Measurements from ENCODE around the gene SAT2.

Gene SAT2

DNA sequence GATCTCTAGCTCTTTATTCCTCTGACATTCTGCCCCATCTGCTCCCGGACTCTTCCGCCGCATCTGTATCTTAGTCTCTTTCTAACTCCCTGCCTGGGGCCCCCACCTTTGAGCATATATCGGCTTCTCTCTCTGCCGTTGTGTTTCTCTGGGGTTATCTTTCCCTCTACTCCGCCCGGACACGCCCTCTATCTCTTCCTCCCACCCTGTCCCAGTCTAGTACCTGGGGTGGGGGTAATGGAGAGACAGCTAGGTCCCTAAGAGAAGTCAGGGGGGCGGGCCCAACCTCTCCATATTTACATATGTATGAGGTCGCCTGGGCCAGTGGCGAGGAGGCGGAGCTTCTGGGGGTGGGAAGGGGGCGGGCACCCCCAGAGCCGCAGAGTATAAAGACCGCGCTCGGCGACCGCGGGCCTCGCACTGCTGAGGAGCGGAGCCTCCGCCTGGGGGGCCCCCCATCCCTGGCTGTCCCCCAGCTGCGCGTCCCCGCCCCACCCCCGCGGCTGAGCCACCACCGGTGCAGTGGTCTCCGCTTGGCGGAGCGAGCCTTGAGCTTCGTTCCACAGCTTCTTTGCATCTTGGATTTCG is 23.0 kb upstream of the SAT2 start, which contains the start of gene ATP1B2:
TSS of gene ATP1B2 (plus strand) at position 418 of the 588 bp plus-strand sequence. CDS start 593 bp downstream, outside the sequence.
- WGBS (ENCODE audit: extremely low coverage, insufficient coverage, insufficient read length) = no CpG with 5 or more reads among the region's 34 CpGs
- no peak within 1 kb of the TSS for H2BK120ac ChIP-seq (ENCODE audit: insufficient read depth, low read length, poor library complexity)
- no peak within 1 kb of the TSS for H3K23ac ChIP-seq (ENCODE audit: low read length)

DNA sequence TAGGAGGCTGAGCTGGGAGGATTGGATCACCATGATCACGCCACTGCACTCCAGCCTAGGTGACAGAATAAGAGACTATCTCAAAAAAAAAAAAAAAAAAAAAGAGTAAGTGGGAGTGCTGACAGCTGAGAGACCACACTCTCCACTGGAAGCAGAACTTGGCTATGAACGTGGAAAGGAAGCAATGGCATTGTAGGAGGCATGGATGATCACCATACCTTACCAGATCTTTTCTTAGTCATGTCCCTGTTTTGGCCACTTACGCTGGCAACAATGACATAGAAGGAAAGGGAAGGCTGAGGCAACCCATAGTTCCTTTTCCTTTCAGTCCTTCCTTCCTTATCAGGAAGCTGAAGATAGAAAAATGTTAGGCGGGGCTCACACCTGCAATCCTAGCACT is 19.4 kb upstream of the SAT2 start:
- H3K4me3 ChIP-seq (ENCODE audit: low read depth, low read length) = no peak overlapping the region

More for the DNA sequence above, 23.0 kb upstream of the SAT2 start, which contains the start of gene ATP1B2:
- H3K4me1 ChIP-seq (ENCODE audit: control insufficient read depth in 1 of 2, insufficient read depth in 2 of 2, low read length in 2 of 2) = peaks cover 7 to 8% of the 10 kb centered on the region in 2 experiments
- peak in 1 of 2 donors; percentile 30 for DNase-seq
- no peak within 1 kb of the TSS for H4K91ac ChIP-seq (ENCODE audit: low read depth, low read length)
- H2AFZ ChIP-seq (ENCODE audit: insufficient read depth, low read length, poor library complexity) = peak within 1 kb of the TSS; percentile 35
- H3K9me3 ChIP-seq (ENCODE audit: insufficient read depth, low read depth, low read length) = peaks cover 16% of the 10 kb centered on the region
- no peak within 1 kb of the TSS for H3K18ac ChIP-seq (ENCODE audit: low read length)
- H2AK5ac ChIP-seq (ENCODE audit: low read length) = no peak within 1 kb of the TSS
- H4K8ac ChIP-seq (ENCODE audit: low read depth, low read length) = no peak within 1 kb of the TSS
- peak within 1 kb of the TSS; percentile 23 for H3K4me3 ChIP-seq (ENCODE audit: low read depth, low read length)
- no peak within 1 kb of the TSS for H3K9ac ChIP-seq (ENCODE audit: low read length)
- no peak within 1 kb of the TSS for H3K14ac ChIP-seq (ENCODE audit: low read length)
- H2BK5ac ChIP-seq (ENCODE audit: low read depth, low read length, poor library complexity) = no peak within 1 kb of the TSS
- H2BK12ac ChIP-seq (ENCODE audit: low read length) = no peak within 1 kb of the TSS
- no peaks in the 10 kb centered on the region for H3K79me1 ChIP-seq (ENCODE audit: low read length)
- no peak within 1 kb of the TSS for H3K27ac ChIP-seq (ENCODE audit: low read depth, low read length)
- no peaks in the 10 kb centered on the region for H3K79me2 ChIP-seq (ENCODE audit: control insufficient read depth, insufficient read depth, low read length, poor library complexity)
- no peak within 1 kb of the TSS for H3K4ac ChIP-seq (ENCODE audit: low read depth, low read length)
- H3K4me2 ChIP-seq (ENCODE audit: low read length) = peak within 1 kb of the TSS; percentile 72
- H3K36me3 ChIP-seq (ENCODE audit: control insufficient read depth in 1 of 2, insufficient read depth in 2 of 2, low read length in 2 of 2) = peaks cover 0 to 2% of the 10 kb centered on the region in 2 experiments
- no peak within 1 kb of the TSS for H4K12ac ChIP-seq (ENCODE audit: low read depth, low read length)
- H3K27me3 ChIP-seq (ENCODE audit: insufficient read depth, low read length) = peaks cover 29% of the 10 kb centered on the region

GRCh38 chr17:7646457-7646856 is 18.8 kb upstream of the SAT2 start:
- Histone ChIP-seq H2AFZ (ENCODE audit: insufficient read depth, low read length, poor library complexity) (no peak overlapping the region), H3K36me3 (ENCODE audit: control insufficient read depth in 1 of 2, insufficient read depth in 2 of 2, low read length in 2 of 2) (no peaks in the 10 kb centered on the region), H3K18ac (ENCODE audit: low read length) (no peak overlapping the region), H4K12ac (ENCODE audit: low read depth, low read length) (no peak overlapping the region), H3K4me1 (ENCODE audit: control insufficient read depth in 1 of 2, insufficient read depth in 2 of 2, low read length in 2 of 2) (peaks cover 5 to 6% of the 10 kb centered on the region in 2 experiments), H4K91ac (ENCODE audit: low read depth, low read length) (no peak overlapping the region), H3K4me3 (ENCODE audit: low read depth, low read length) (no peak overlapping the region), H3K14ac (ENCODE audit: low read length) (no peak overlapping the region), H3K4me2 (ENCODE audit: low read length) (no peak overlapping the region), H3K9me3 (ENCODE audit: insufficient read depth, low read depth, low read length) (peaks cover under 1% of the 10 kb centered on the region), H3K27me3 (ENCODE audit: insufficient read depth, low read length) (peaks cover 8% of the 10 kb centered on the region), H3K4ac (ENCODE audit: low read depth, low read length) (no peak overlapping the region), H3K9ac (ENCODE audit: low read length) (no peak overlapping the region), H2BK12ac (ENCODE audit: low read length) (no peak overlapping the region), H4K8ac (ENCODE audit: low read depth, low read length) (no peak overlapping the region), H2BK120ac (ENCODE audit: insufficient read depth, low read length, poor library complexity) (no peak overlapping the region), H3K27ac (ENCODE audit: low read depth, low read length) (no peak overlapping the region), H3K79me2 (ENCODE audit: control insufficient read depth, insufficient read depth, low read length, poor library complexity) (no peaks in the 10 kb centered on the region), H2AK5ac (ENCODE audit: low read length) (no peak overlapping the region), H3K23ac (ENCODE audit: low read length) (no peak overlapping the region), H2BK5ac (ENCODE audit: low read depth, low read length, poor library complexity) (no peak overlapping the region), H3K79me1 (ENCODE audit: low read length) (no peaks in the 10 kb centered on the region)
- no CpG with 5 or more reads among the region's 9 CpGs for WGBS (ENCODE audit: extremely low coverage, insufficient coverage, insufficient read length)
- DNase-seq = no peak

More for the DNA sequence above, 19.4 kb upstream of the SAT2 start:
- Histone ChIP-seq H3K27ac (ENCODE audit: low read depth, low read length) (no peak overlapping the region), H4K8ac (ENCODE audit: low read depth, low read length) (no peak overlapping the region), H3K27me3 (ENCODE audit: insufficient read depth, low read length) (peaks cover 14% of the 10 kb centered on the region), H2AFZ (ENCODE audit: insufficient read depth, low read length, poor library complexity) (no peak overlapping the region), H3K79me2 (ENCODE audit: control insufficient read depth, insufficient read depth, low read length, poor library complexity) (no peaks in the 10 kb centered on the region), H2BK5ac (ENCODE audit: low read depth, low read length, poor library complexity) (no peak overlapping the region), H3K36me3 (ENCODE audit: control insufficient read depth in 1 of 2, insufficient read depth in 2 of 2, low read length in 2 of 2) (no peaks in the 10 kb centered on the region), H3K23ac (ENCODE audit: low read length) (no peak overlapping the region), H3K14ac (ENCODE audit: low read length) (no peak overlapping the region), H3K9ac (ENCODE audit: low read length) (no peak overlapping the region), H3K4me2 (ENCODE audit: low read length) (no peak overlapping the region), H3K18ac (ENCODE audit: low read length) (no peak overlapping the region), H2BK12ac (ENCODE audit: low read length) (no peak overlapping the region), H4K12ac (ENCODE audit: low read depth, low read length) (no peak overlapping the region), H2BK120ac (ENCODE audit: insufficient read depth, low read length, poor library complexity) (no peak overlapping the region), H3K4me1 (ENCODE audit: control insufficient read depth in 1 of 2, insufficient read depth in 2 of 2, low read length in 2 of 2) (peaks cover 7 to 8% of the 10 kb centered on the region in 2 experiments), H4K91ac (ENCODE audit: low read depth, low read length) (no peak overlapping the region), H3K79me1 (ENCODE audit: low read length) (no peaks in the 10 kb centered on the region), H3K9me3 (ENCODE audit: insufficient read depth, low read depth, low read length) (peaks cover 5% of the 10 kb centered on the region), H2AK5ac (ENCODE audit: low read length) (no peak overlapping the region), H3K4ac (ENCODE audit: low read depth, low read length) (no peak overlapping the region)
- DNase-seq = no peak
- WGBS (ENCODE audit: extremely low coverage, insufficient coverage, insufficient read length) = no CpG with 5 or more reads among the region's 4 CpGs

DNA sequence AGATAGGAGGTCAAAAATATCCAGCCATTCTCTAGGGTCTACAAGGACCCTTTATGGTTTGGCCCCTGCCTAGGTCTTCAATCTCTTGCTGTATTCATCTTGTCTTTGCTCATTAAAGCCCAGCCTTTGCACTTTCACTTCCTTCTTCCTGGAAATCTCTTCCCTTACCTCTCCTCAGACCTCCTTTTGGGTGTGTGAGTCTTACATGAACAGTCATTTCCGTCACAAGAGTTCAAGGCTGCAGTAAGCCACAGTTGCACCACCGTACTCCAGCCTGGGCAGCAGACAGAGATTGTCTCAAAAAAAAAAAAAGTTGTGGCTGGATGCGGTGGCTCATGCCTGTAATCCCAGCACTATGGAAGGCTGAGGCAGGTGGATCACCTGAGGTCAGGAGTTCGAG is 17.2 kb upstream of the SAT2 start:
- Histone ChIP-seq H3K36me3 (ENCODE audit: control insufficient read depth in 1 of 2, insufficient read depth in 2 of 2, low read length in 2 of 2) (no peaks in the 10 kb centered on the region), H4K91ac (ENCODE audit: low read depth, low read length) (no peak overlapping the region), H3K4me1 (ENCODE audit: control insufficient read depth in 1 of 2, insufficient read depth in 2 of 2, low read length in 2 of 2) (no peaks in the 10 kb centered on the region), H3K14ac (ENCODE audit: low read length) (no peak overlapping the region), H4K12ac (ENCODE audit: low read depth, low read length) (no peak overlapping the region), H3K4me2 (ENCODE audit: low read length) (no peak overlapping the region), H3K27me3 (ENCODE audit: insufficient read depth, low read length) (no peaks in the 10 kb centered on the region), H3K4ac (ENCODE audit: low read depth, low read length) (no peak overlapping the region), H3K18ac (ENCODE audit: low read length) (no peak overlapping the region), H3K79me1 (ENCODE audit: low read length) (no peaks in the 10 kb centered on the region), H3K4me3 (ENCODE audit: low read depth, low read length) (no peak overlapping the region), H3K27ac (ENCODE audit: low read depth, low read length) (no peak overlapping the region), H2BK120ac (ENCODE audit: insufficient read depth, low read length, poor library complexity) (no peak overlapping the region), H4K8ac (ENCODE audit: low read depth, low read length) (no peak overlapping the region), H3K23ac (ENCODE audit: low read length) (no peak overlapping the region), H2BK12ac (ENCODE audit: low read length) (no peak overlapping the region), H2BK5ac (ENCODE audit: low read depth, low read length, poor library complexity) (no peak overlapping the region), H2AFZ (ENCODE audit: insufficient read depth, low read length, poor library complexity) (no peak overlapping the region), H3K9me3 (ENCODE audit: insufficient read depth, low read depth, low read length) (no peaks in the 10 kb centered on the region), H2AK5ac (ENCODE audit: low read length) (no peak overlapping the region), H3K9ac (ENCODE audit: low read length) (no peak overlapping the region), H3K79me2 (ENCODE audit: control insufficient read depth, insufficient read depth, low read length, poor library complexity) (no peaks in the 10 kb centered on the region)
- no CpG with 5 or more reads among the region's 4 CpGs for WGBS (ENCODE audit: extremely low coverage, insufficient coverage, insufficient read length)
- no peak for DNase-seq

All from trophoblast cell (in vitro differentiated cells and primary cell).